ENCODE results near the gene CNIH1.
"Not testable (repeated sequence)": the region's sequence is repeated elsewhere in the genome, so short reads cannot be mapped to it uniquely, and the experiment has no call there.

CNIH1 gene

DNA sequence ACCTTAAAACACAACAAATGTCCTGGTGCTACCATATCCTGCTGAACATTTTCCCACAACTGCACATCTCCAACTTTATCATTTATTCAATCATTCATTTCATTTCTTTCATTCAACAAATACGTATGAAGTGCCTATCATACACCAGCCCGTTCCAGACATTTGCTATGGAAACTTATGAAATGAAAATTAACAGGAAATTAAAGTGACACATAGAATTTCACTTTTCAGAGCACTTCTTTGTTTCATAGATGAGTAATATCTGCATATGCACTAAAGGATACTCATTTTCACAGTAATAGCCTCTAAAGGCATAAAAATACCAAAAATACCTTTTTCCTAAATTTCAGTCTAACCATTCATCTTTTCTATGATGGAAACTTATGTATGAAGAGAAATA lies 12.6 kb downstream of the CNIH1 start:
- no peak for DNase-seq (ENCODE audit: low read depth, low spot score)

DNA sequence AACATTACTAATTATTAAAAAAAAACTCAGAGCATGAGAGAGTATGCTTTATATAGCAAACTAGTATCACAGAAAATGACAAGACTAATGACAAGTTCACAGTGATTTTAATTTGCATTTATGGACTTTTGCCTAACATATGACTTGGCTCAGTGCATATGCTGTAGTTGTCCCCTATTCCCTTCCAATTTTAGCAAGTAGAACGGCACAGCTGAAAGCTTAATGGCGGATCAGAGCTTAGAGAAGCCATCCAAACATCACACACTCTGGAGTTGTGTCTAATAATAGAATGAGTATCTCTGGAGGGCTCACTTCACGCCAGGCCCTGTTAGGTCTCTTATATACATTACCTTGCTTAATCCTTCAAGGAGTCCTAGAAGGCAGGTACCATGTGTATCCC lies 13.3 kb downstream of the CNIH1 start:
- DNase-seq (ENCODE audit: low read depth, low spot score): no peak

DNA sequence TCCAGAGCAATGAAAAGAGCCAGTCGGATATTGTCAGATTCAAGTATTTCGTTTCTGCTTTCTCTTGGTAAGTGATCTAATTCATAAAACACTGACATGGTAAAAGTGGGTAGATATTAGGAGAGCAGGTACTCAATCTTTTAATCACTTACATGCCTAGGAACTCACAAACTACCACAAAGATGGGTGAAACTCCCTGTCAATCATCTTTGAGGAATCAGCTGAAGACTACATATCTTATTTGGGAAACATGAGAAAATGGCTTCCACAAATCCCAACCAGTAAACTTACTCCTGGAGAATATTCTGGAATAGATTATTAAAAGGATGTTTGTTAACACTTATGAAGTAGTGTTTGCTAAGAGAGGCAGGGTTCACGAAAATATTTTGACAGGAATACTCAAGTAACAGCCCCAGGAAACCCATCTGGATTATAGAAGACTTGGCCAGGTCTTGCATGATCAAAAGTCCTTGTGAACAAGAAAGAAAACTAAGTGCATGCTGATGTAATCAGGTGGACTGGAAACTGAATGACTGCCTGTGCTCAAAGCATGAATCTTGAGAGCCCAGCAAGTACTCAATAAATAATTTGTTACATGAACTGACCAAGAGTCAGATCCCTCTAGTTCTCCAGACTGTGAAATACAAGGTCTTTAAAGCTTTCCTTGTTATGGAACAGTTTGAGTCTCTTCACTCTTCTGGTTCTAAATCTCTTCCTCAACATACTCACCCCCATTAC lies 15.5 kb downstream of the CNIH1 start:
- DNase-seq (ENCODE audit: low read depth, low spot score): no peak

DNA sequence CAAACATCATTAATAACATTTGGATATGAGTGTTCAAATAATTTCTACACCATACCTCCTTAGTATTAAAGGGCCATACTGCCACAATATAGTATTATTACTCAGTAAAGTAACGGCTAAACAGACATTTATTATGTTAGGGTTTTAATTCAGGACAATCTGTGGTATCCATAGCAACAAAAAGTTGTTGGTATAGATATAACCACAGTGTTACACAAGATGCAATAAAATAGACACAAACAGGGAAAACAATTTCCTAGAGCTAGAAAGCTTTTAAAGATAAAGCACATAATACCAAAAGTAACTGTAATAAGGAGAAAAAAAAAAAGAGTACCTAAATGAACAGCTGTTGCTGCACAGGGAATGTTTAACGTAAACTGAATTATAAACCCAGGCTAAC lies 16.1 kb downstream of the CNIH1 start:
- no peak for DNase-seq (ENCODE audit: low read depth, low spot score)

DNA sequence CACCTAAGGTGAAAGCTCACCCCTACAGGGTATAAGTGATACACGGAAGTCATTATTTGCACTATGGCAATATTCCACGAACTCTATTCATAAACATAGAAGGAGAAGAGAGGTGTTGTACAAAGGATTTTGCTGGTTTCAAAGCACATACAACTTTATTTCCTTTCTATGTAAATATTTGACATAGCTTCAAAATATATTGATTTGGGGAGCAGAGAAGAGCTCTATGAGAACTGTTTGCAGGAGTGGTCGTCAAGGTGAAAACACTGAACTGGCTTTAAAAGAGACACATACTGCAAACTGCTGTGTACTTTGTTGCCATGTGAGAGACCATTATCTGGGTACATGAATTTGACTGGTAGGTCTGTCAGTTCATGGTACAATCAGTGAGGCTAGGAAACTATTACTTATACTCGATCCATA lies 16.7 kb downstream of the CNIH1 start:
- DNase-seq (ENCODE audit: low read depth, low spot score): no peak

DNA sequence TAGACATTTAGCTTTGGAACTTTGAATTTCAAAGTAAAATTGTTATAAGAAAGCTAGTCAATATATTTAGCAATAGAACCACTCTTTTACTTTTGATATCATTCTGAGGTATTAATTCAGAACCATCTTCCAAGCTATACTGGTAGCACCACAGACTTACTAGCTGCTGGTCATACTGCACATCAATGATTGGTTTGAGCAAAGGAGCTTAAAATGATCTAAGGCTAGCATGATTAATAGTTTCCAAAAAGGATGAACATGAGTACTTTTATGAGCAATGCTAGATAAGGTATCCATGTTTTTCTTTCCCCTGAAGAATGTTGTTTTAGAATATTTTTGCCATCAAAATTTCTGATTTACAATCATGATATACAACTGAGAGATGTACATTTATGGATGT lies 17.2 kb downstream of the CNIH1 start:
- no peak for DNase-seq (ENCODE audit: low read depth, low spot score)

DNA sequence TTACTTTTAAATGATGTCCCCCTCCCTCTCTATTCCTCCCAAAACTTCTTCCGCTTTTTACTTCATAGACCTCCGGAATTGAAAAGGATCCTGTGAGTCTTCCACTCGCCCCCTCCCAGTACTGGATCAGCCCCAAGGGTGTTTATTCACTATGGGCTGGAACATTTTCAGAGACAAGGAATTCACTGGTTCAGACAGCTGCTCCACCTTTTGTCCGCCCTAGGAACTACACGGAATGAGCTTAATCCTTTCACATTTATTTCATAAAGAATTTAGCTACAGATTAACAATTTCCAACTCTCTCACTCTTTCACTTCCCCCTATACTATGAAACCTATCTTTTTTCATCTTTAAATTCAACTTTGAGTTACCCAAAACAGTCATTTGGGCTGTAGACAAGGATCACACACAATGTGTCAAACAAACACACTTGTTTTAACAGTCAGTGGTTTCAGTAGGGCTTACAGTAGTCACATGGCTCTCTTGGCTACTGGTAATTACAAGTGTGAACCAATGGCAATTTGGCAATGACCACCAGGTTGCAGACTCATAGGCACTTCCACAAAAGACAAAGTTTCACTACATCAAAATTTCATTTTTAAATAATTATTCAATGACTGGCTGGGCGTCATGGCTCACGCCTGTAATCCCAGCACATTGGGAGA lies 20.6 kb downstream of the CNIH1 start:
- no peak for DNase-seq (ENCODE audit: low read depth, low spot score)

DNA sequence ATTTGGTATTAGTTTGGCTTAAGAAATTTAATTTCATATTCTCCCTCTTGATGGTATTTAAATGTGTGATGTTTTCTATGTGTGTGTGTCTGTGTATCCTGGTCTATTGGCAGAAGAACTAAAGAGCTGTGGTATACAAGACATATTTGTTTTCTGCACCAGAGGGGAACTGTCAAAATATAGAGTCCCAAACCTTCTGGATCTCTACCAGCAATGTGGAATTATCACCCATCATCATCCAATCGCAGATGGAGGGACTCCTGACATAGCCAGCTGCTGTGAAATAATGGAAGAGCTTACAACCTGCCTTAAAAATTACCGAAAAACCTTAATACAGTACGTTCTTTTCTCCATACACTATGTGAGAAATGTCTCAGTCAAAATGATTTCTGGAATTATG lies 29.8 kb downstream of the CNIH1 start:
- no peak for DNase-seq (ENCODE audit: low read depth, low spot score)

DNA sequence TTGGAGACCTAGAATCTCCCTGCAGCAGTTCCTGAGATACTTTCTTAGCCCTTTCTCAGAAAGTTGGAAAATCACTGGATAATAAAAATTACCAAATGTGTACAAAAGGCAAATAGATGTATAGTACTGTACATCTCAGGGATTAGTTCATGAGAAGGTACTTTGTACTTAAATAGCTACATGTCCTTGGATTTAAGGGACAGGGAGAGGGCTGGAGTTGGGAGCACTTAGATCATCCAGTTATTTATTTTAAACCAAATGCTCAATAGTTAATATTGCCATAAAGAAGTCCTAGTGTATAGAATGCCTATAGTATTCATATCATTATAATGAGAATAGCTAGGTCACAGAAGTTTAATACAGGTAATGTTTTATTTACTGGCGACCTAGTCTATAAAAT lies 31.0 kb downstream of the CNIH1 start:
- DNase-seq (ENCODE audit: low read depth, low spot score): no peak

DNA sequence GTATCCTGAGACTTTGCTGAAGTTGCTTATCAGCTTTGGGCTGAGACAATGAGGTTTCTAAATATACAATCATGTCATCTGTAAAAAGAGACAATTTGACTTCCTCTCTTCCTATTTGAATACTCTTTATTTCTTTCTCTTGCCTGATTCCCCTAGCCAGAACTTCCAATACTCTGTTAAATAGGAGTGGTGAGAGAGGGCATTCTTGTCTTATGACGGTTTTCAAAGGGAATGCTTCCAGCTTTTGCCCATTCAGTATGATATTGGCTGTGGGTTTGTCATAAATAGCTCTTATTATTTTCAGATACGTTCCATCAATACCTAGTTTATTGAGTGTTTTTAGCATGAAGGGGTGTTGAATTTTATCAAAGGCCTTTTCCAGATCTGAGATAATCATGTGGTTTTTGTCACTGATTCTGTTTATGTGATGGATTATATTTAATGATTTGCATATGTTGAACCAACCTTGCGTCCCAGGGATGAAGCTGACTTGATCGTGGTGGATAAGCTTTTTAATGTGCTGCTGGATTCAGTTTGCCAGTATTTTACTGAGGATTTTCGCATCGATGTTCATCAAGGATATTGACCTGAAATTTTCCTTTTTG lies 37.7 kb downstream of the CNIH1 start:
- DNase-seq (ENCODE audit: low read depth, low spot score): not testable (repeated sequence)

DNA sequence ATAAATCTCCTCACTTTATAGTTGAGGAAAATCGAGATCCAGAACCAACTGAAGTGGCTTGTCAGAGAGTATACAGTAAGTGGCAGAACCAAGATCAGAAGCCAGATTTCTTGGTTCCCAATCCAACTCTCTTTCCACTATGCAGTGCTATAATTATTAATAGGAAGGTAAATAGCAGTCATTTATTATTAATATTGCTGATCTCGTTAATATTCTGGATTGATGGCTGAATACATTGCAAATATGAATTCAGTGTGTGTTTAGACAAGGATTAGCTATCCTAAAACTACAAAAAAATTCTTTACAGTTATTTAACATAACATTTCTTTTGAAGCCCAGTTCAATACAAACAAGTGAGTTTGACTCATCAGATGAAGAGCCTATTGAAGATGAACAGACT lies 41.6 kb downstream of the CNIH1 start:
- DNase-seq (ENCODE audit: low read depth, low spot score): no peak

DNA sequence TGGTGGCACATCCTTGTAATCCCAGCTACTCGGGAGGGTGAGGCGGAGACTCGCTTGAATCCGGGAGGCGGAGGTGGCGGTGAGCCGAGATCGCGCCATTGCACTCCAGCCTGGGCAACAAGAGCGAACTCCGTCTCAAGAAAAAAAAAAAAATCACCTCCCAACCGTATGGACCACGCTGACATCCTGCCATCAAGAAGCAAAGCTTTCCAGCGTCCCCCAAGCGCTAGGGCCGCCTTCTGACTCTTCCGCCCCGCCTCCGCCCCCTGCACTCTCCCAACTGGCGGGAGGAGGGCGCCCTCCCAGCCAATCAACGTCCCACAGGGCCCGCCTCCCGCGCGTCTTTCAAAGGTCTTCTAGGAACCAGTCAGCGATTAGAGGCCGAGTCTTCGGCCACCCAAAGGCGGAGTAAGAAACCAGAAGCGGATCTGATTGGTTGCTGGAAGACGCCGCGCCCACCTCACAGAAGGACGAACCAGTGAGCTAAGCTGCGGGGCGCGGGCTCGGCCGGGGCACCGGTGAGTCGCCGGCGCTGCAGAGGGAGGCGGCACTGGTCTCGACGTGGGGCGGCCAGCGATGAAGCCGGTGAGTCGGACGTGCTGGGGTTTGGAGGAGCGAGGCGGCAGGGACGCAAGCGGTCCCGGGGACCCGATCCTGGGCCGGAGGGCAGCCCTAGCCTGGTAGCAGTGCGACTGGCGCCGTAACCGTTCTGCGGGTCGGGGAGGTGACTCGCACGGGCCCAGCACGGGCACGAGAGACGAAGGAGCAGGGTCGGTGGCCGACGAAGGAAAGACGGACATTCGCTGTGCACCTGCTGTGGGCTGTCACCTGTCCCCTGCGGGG lies 44.5 kb downstream of the CNIH1 start, which contains the start of gene CDKN3:
Gene CDKN3 (plus strand): TSS at position 515 of the 843 bp plus-strand sequence. CDS start 62 bp downstream, at position 577.
- peak; percentile 97 for DNase-seq (ENCODE audit: low read depth, low spot score)

DNA sequence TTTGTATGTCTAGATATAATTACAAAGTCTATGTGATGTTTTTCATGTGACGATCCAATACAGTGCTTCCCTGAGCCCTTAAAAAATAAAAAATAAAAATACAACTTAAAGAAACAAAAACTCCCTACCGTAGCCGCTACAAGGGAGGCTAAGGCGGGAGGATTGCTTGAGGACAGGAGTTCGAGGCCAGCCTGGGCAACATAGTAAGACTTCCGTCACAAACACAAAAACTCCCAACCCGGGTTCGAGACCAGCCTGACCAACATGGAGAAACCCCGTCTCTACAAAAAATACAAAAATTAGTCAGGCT lies 45.0 kb downstream of the CNIH1 start:
- no peak for DNase-seq (ENCODE audit: low read depth, low spot score)

DNA sequence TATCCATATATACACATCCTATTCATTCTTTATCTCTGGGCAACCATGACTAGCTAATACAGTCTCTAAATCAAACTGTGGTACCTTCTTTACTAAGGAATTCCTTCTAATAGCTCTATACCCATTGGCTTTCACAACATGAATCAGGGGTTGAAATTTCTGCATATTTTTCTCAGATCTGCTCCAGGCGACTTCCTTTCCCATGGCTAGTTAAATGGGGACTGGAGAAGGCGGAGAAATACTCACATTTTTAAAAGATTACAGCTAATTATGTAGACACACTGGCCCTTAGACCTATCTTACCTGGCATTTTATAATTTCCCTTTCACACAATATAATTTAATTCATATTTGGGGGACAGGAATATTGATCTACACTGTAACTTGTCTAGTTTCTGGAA lies 45.5 kb downstream of the CNIH1 start:
- DNase-seq (ENCODE audit: low read depth, low spot score): no peak

DNA sequence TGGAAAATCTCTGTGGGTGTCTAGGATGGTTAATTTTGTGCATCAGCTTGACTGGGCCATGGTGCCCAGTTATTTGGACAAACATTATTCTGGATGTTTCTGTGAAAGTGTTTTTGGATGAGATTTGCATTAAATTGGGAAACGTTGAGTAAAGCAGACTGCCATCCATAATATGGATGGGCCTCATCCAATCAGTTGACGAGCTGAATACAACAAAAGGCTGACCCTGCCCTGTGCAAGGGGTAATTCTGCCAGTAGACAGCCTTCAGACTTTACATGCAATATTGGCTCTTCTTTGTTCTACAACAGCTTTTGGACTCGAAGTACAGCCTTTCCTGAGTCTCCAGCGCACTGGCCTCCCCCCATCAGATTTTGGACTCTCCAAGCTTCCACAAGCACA lies 45.9 kb downstream of the CNIH1 start:
- no peak for DNase-seq (ENCODE audit: low read depth, low spot score)

DNA sequence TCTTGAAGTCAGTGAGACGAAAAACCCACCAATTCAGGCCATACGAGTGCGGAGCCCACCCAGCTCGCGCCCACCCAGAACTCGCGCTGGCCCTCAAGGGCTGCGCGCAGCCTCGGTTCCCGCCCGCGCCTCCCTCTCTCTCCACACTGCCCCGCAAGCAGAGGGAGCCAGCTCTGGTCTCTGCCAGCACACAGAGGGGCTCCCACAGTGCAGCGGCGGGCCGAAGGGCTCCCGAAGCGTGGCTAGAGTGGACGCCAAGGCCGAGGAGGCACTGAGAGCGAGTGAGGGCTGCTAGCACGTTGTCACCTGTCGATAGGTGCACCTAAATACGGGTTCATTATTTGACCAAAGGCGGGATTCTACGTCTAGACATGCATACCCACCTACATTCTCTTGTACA lies 46.6 kb downstream of the CNIH1 start:
- no peak for DNase-seq (ENCODE audit: low read depth, low spot score)

DNA sequence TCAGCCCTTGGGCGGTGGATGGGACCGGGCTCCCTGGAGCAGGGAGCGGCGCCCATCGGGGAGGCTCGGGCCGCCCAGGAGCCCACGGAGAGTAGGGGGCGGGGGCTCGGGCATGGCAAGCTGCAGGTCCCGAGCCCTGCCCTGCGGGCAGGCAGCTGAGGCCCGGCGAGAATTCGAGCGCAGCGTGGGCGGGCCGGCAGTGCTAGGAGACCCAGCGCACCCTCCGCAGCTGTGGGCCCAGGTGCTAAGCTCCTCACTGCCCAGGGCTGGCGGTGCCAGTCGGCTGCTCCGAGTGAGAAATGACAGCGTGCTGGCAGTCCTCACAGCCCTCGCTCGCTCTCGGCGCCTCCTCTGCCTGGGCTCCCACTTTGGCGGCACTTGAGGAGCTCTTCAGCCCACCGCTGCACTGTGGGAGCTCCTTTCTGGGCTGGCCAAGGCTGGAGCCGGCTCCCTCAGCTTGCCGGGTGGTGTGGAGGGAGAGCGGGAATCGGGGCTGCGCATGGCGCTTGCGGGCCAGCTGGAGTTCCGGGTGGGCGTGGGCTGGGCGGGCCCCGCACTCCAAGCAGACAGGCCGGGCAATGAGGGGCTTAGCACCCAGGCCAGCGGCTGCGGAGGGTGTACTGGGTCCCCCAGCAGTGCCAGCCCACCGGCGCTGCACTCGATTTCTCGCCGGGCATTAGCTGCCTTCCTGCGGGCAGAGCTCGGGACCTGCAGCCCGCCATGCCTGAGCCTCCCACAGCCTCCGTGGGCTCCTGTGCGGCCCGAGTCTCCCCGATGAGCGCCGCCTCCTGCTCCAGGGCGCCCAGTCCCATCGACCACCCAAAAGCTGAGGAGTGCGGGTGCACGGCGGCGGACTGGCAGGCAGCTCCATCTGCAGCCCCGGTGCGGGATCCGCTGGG lies 47.9 kb downstream of the CNIH1 start:
- DNase-seq (ENCODE audit: low read depth, low spot score): not testable (repeated sequence)

DNA sequence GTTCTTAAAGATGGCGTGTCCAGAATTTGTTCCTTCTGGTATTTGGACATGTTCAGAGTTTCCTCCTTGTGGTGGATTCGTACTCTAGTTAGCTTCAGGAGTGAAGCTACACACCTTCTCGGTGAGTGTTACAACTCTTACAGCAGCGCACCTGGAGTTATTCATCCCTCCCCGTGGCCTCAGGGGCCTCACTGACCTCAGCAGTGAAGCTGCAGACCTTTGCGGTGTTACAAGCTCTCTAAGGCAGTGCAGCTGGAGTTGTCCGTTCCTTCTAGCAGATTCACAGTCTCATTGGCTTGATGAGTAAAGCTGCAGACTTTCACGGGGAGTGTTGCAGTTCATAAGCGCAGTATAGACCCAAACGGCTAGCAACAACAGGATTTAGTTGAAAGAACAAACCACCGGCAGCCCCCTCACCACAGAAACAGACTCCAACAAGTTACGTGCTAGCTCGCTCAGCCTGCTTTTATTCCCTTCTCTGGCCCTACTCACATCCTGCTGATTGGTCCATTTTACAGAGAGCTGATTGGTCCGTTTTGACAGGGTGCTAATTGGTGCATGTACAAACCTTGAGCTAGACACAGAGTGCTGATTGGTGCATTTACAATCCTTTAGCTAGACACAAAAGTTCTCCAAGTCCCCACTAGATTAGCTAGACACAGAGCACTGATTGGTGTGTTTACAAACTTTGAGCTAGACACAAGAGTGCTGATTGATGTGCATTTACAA lies 48.9 kb downstream of the CNIH1 start:
- no peak for DNase-seq (ENCODE audit: low read depth, low spot score)

DNA sequence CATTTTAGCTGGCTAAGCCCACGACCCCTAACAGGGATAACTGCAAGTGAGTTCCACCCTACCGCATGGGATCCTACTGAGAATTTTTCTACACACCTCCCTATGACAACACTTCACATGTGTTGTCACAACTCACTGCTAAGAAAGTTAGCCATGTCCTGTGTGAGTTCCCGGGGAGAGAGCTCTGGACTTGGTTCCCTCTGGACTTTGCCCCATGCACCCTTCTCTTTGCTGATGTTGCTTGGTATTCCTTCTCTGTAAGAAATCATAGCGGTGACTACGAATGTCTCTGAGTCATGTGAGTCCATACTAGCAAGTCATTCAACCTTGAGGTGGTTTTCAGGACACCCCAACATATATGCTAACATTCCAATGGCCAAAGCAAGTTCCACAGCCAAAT lies 53.8 kb downstream of the CNIH1 start:
- DNase-seq (ENCODE audit: low read depth, low spot score): no peak

DNA sequence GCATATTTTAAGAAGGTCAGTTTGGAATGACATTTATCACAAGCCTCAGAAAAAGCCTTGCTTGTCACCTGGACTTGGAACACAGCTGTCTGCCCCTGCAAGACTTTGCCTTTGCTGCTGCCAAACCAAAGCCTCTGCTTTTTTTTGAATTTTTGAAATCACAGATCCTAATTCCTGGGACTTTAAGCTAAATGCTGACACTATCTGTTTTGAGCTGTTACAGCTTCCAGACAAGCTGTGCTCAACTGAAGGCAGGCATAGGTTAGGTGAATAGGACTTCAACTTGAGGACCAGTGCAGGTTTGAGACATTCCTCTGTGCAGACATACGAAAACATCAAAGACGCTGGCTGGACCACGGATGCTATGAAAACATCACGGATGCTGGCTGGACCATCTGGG lies 55.6 kb downstream of the CNIH1 start:
- no peak for DNase-seq (ENCODE audit: low read depth, low spot score)

DNA sequence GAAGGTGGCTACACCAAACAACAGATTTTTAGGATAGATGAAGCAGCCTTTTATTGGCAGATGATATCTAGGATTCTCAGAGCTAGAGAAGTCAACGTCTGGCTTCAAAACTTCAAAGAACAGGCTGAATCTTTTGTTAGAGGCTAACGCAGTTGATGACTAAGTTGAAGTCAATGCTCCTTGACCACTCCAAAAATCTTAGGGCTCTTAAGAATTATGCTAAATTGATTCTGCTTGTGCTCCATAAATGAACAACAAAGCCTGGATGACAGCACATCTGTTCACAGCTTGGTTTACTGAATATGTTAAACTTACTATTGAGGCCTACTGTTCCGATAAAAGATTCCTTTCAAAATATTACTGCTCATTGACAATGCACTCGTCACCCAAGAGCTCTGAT lies 57.3 kb downstream of the CNIH1 start:
- no peak for DNase-seq (ENCODE audit: low read depth, low spot score)
